ENCODE data around the gene KCNH8.

The KCNH8 gene

GRCh38 chr3:19432669-19433068 is 284.4 kb downstream of the KCNH8 start:
- DNase-seq (ENCODE audit: low read depth, low spot score) = no peak

GRCh38 chr3:19436746-19437145 is 288.4 kb downstream of the KCNH8 start:
- DNase-seq (ENCODE audit: low read depth, low spot score) = no peak
- H3K4me3 ChIP-seq (ENCODE audit: low read length) = no peak overlapping the region

More at GRCh38 chr3:19432669-19433068, 284.4 kb downstream of the KCNH8 start:
- no peak overlapping the region for H3K4me3 ChIP-seq (ENCODE audit: low read length)

GRCh38 chr3:19439944-19440343 is 291.6 kb downstream of the KCNH8 start:
- no peak overlapping the region for H3K4me3 ChIP-seq (ENCODE audit: low read length)
- DNase-seq (ENCODE audit: low read depth, low spot score) = no peak

- DNase-seq (ENCODE audit: low read depth, low spot score) = no peak
- H3K4me3 ChIP-seq (ENCODE audit: low read length) = no peak overlapping the region
These were observed 297.8 kb downstream of the KCNH8 start for GRCh38 chr3:19446138-19446537.

GRCh38 chr3:19446687-19447086 is 298.4 kb downstream of the KCNH8 start:
- DNase-seq (ENCODE audit: low read depth, low spot score) = no peak
- H3K4me3 ChIP-seq (ENCODE audit: low read length) = no peak overlapping the region

- no peak for DNase-seq (ENCODE audit: low read depth, low spot score)
- H3K4me3 ChIP-seq (ENCODE audit: low read length) = no peak overlapping the region
These were observed 307.2 kb downstream of the KCNH8 start for GRCh38 chr3:19455546-19455945.

GRCh38 chr3:19456738-19457137 is 308.4 kb downstream of the KCNH8 start:
- DNase-seq (ENCODE audit: low read depth, low spot score) = no peak
- H3K4me3 ChIP-seq (ENCODE audit: low read length) = no peak overlapping the region

- no peak overlapping the region for H3K4me3 ChIP-seq (ENCODE audit: low read length)
- DNase-seq (ENCODE audit: low read depth, low spot score) = no peak
These were observed 309.1 kb downstream of the KCNH8 start for GRCh38 chr3:19457449-19457848.

GRCh38 chr3:19467761-19468160 is 319.5 kb downstream of the KCNH8 start:
- no peak overlapping the region for H3K4me3 ChIP-seq (ENCODE audit: low read length)
- no peak for DNase-seq (ENCODE audit: low read depth, low spot score)

- no peak overlapping the region for H3K4me3 ChIP-seq (ENCODE audit: low read length)
- DNase-seq (ENCODE audit: low read depth, low spot score) = no peak
These were observed 322.8 kb downstream of the KCNH8 start for GRCh38 chr3:19471138-19471537.

- no peak overlapping the region for H3K4me3 ChIP-seq (ENCODE audit: low read length)
- DNase-seq (ENCODE audit: low read depth, low spot score) = no peak
These were observed 325.8 kb downstream of the KCNH8 start for GRCh38 chr3:19473971-19474580.

GRCh38 chr3:19476281-19476680 is 328.0 kb downstream of the KCNH8 start:
- H3K4me3 ChIP-seq (ENCODE audit: low read length) = no peak overlapping the region

GRCh38 chr3:19485267-19485666 is 337.0 kb downstream of the KCNH8 start:
- H3K4me3 ChIP-seq (ENCODE audit: low read length) = no peak overlapping the region
- no peak for DNase-seq (ENCODE audit: low read depth, low spot score)

More at GRCh38 chr3:19476281-19476680, 328.0 kb downstream of the KCNH8 start:
- DNase-seq (ENCODE audit: low read depth, low spot score) = no peak

- no peak for DNase-seq (ENCODE audit: low read depth, low spot score)
- H3K4me3 ChIP-seq (ENCODE audit: low read length) = no peak overlapping the region
These were observed 339.1 kb downstream of the KCNH8 start for GRCh38 chr3:19487386-19487785.

GRCh38 chr3:19488939-19489338 is 340.6 kb downstream of the KCNH8 start:
- no peak overlapping the region for H3K4me3 ChIP-seq (ENCODE audit: low read length)
- no peak for DNase-seq (ENCODE audit: low read depth, low spot score)

- H3K4me3 ChIP-seq (ENCODE audit: low read length) = no peak overlapping the region
- DNase-seq (ENCODE audit: low read depth, low spot score) = no peak
These were observed 341.6 kb downstream of the KCNH8 start for GRCh38 chr3:19489936-19490335.

- no peak for DNase-seq (ENCODE audit: low read depth, low spot score)
- no peak overlapping the region for H3K4me3 ChIP-seq (ENCODE audit: low read length)
These were observed 357.9 kb downstream of the KCNH8 start for GRCh38 chr3:19506171-19506570.

- H3K4me3 ChIP-seq (ENCODE audit: low read length) = no peak overlapping the region
- DNase-seq (ENCODE audit: low read depth, low spot score) = no peak
These were observed 374.0 kb downstream of the KCNH8 start for GRCh38 chr3:19522305-19522704.

- no peak overlapping the region for H3K4me3 ChIP-seq (ENCODE audit: low read length)
- no peak for DNase-seq (ENCODE audit: low read depth, low spot score)
These were observed 377.8 kb downstream of the KCNH8 start for GRCh38 chr3:19526071-19526470.

GRCh38 chr3:19527746-19528145 is 379.4 kb downstream of the KCNH8 start:
- DNase-seq (ENCODE audit: low read depth, low spot score) = no peak
- H3K4me3 ChIP-seq (ENCODE audit: low read length) = no peak overlapping the region

GRCh38 chr3:19531426-19531825 is 383.1 kb downstream of the KCNH8 start:
- H3K4me3 ChIP-seq (ENCODE audit: low read length) = no peak overlapping the region
- DNase-seq (ENCODE audit: low read depth, low spot score) = no peak

Data from Jurkat, Clone E6-1 (cell line).